GM12878 (cell line): ENCODE data around the gene PIK3R4. TPM values are rescaled to one million over a fixed set of nuclear protein-coding genes. Genes with fewer than 3 reads are reported as not detected.

Experiments used
- ATAC-seq: fragments of 200-7000 bp; cut with Tn5 transposase; 3 replicates; pipeline ENCODE4 v1.9.1; 2020; ENCODE audit warnings: mild to moderate bottlenecking, moderate library complexity
- BruUV-seq: library from RNA; stranded (reverse); fragments of 400-500 nt; replicated peaks from 2 replicates; lab custom pipeline; 2021; lab: Mats Ljungman, UMichigan
- CTCF ChIA-PET: fragments of 300-600 bp; sonication (Branson Sonifier 250); formaldehyde crosslinking; extraction: SDS; loops from one replicate; lab custom pipeline; 2021; ENCODE audit warnings: inconsistent platforms; lab: Yijun Ruan, JAX
- POLR2A ChIA-PET: fragments of 350-600 bp; formaldehyde crosslinking; extraction: SDS; loops from one replicate; lab custom pipeline; 2021; ENCODE audit warnings: inconsistent platforms; lab: Charles Lee
- RAD21 ChIA-PET: fragments of 300-600 bp; sonication (Branson Sonifier 250); formaldehyde crosslinking; loops from one replicate; lab custom pipeline; 2023; ENCODE audit warnings: antibody characterized with exemption; ENCODE audit not compliant: unreplicated experiment; lab: Charles Lee
- SMC1A ChIA-PET: fragments of 300-600 bp; sonication (Branson Sonifier 250); formaldehyde crosslinking; loops from one replicate; lab custom pipeline; 2023; ENCODE audit not compliant: unreplicated experiment, uncharacterized antibody; lab: Charles Lee
- DNase-seq: peaks from one replicate; pipeline ENCODE4 v3.0.0-alpha.2; 2011; ENCODE audit warnings: low read depth, low spot score
- FAIRE-seq: peaks from 3 replicates; lab custom pipeline; 2011; peaks lifted over from hg19 to GRCh38; lab: Jason Lieb, UNC
- H2AFZ ChIP-seq: 2 replicates; pipeline ENCODE4 v1.6.0; 2011; ENCODE audit warnings: low read depth, low read length, control low read depth; ENCODE audit not compliant: control insufficient read depth
- H3K27ac ChIP-seq: 2 replicates; pipeline ENCODE4 v1.5.1; 2011; ENCODE audit warnings: control low read depth; ENCODE audit not compliant: control insufficient read depth, insufficient read depth
- H3K27me3 ChIP-seq, 2 experiments: replicated peaks in 1 of 2; 2 replicates each; pipeline versions ENCODE4 v1.6.0 to v1.6.1; 2011; ENCODE audit warnings: low read length in 1 of 2; ENCODE audit not compliant: control insufficient read depth in 2 of 2, insufficient read depth in 2 of 2
- H3K36me3 ChIP-seq, 2 experiments: 2 replicates each; pipeline ENCODE4 v1.5.1; 2011; ENCODE audit warnings: low read length in 1 of 2; ENCODE audit not compliant: control insufficient read depth in 2 of 2, insufficient read depth in 2 of 2
- H3K4me1 ChIP-seq: 2 replicates; pipeline ENCODE4 v1.6.1; 2011; ENCODE audit warnings: mild to moderate bottlenecking, low read length, moderate library complexity, mixed read lengths; ENCODE audit not compliant: control insufficient read depth, insufficient read depth
- H3K4me2 ChIP-seq: 2 replicates; pipeline ENCODE4 v1.6.0; 2011; ENCODE audit warnings: control low read depth; ENCODE audit not compliant: control insufficient read depth, insufficient read depth
- H3K4me3 ChIP-seq: fragments of 200-600 bp; sonication (generic); 2 replicates; pipeline ENCODE4 v1.5.1; 2016
- H3K79me2 ChIP-seq: 2 replicates; pipeline ENCODE4 v1.6.0; 2011; ENCODE audit warnings: low read length; ENCODE audit not compliant: control insufficient read depth, insufficient read depth
- H3K9ac ChIP-seq: 2 replicates; pipeline ENCODE4 v1.8.0; 2011; ENCODE audit warnings: low read length, control low read depth, mixed read lengths; ENCODE audit not compliant: control insufficient read depth, insufficient read depth
- H3K9me3 ChIP-seq: replicated peaks from 3 replicates; pipeline ENCODE4 v1.5.1; 2011; ENCODE audit warnings: mild to moderate bottlenecking, low read length; ENCODE audit not compliant: control insufficient read depth, insufficient read depth
- H4K20me1 ChIP-seq: 2 replicates; pipeline ENCODE4 v1.6.0; 2011; ENCODE audit not compliant: control insufficient read depth, insufficient read depth
- CHD1 ChIP-seq: IDR thresholded peaks from 2 replicates; pipeline ENCODE4 v1.6.1; 2012; ENCODE audit warnings: low read depth, low read length, improper control_type of control experiment
- HCFC1 ChIP-seq: fragments of 150-350 bp; IDR thresholded peaks from 2 replicates; pipeline ENCODE4 v1.6.1; 2014; ENCODE audit warnings: low read length
- IRF4 ChIP-seq: IDR thresholded peaks from 2 replicates; pipeline ENCODE4 v1.6.1; 2011; ENCODE audit warnings: low read depth, low read length
- NR2C2 ChIP-seq: IDR thresholded peaks from 2 replicates; pipeline ENCODE4 v1.6.1; 2011; ENCODE audit warnings: borderline replicate concordance, low read depth; ENCODE audit not compliant: control insufficient read depth, insufficient read length
- PAX8 ChIP-seq: fragments of 450-650 bp; IDR thresholded peaks from 2 replicates; pipeline ENCODE4 v1.6.1; 2017; ENCODE audit warnings: mild to moderate bottlenecking, moderate library complexity
- RAD51 ChIP-seq: fragments of 450-650 bp; IDR thresholded peaks from 2 replicates; pipeline ENCODE4 v1.6.1; 2016; ENCODE audit warnings: moderate library complexity, mild to moderate bottlenecking, inconsistent platforms
- RFX5 ChIP-seq: IDR thresholded peaks from 2 replicates; pipeline ENCODE4 v1.6.1; 2011; ENCODE audit warnings: low read depth, low read length, improper control_type of control experiment
- SIX5 ChIP-seq: IDR thresholded peaks from 2 replicates; pipeline ENCODE4 v1.6.1; 2011; ENCODE audit warnings: mild to moderate bottlenecking, low read depth, low read length, moderate library complexity; ENCODE audit not compliant: severe bottlenecking
- SMC3 ChIP-seq: IDR thresholded peaks from 2 replicates; pipeline ENCODE4 v1.6.1; 2011; ENCODE audit warnings: low read length, improper control_type of control experiment, borderline replicate concordance
- SREBF1 ChIP-seq: IDR thresholded peaks from 2 replicates; pipeline ENCODE4 v1.6.1; 2012; ENCODE audit warnings: mild to moderate bottlenecking, low read length
- YY1 ChIP-seq: IDR thresholded peaks from 2 replicates; pipeline ENCODE4 v1.6.1; 2011; ENCODE audit warnings: low read depth, mild to moderate bottlenecking, low read length
- ZNF384 ChIP-seq: IDR thresholded peaks from 2 replicates; pipeline ENCODE4 v1.6.1; 2012; ENCODE audit warnings: low read depth, mild to moderate bottlenecking, low read length, improper control_type of control experiment, borderline replicate concordance
- WGBS: methylation state at CpG from one replicate; pipeline ENCODE4 v1.1.6; 2016; ENCODE audit warnings: low lambda C conversion rate; ENCODE audit not compliant: insufficient replicate concordance, insufficient coverage; ENCODE audit errors: missing lambda C conversion rate; 5-methylcytosine and 5-hydroxymethylcytosine counted together
- in situ Hi-C: fragments of 300-500 bp; cut with MboI; formaldehyde crosslinking; loops from 9 replicates; pipeline ENCODE4 v1.14.3; 2018; ENCODE audit warnings: mixed read lengths
- intact Hi-C: fragments of 100-400 bp; cut with micrococcal nuclease; formaldehyde crosslinking; loops from one replicate; pipeline ENCODE4 v1.14.2; 2022; ENCODE audit not compliant: unreplicated experiment
- polyA plus RNA-seq, 11 experiments: library from polyadenylated mRNA; depleted of rRNA in 4 of 11; unstranded in 6 of 11; stranded (reverse) in 5 of 11; fragments of >200 nt; fragmentation: Nextera tagmentation in 4 of 11; fragmentation: Illumina TruSeq in 1 of 11; extraction: Ambion mirVana in 4 of 11; extraction: Trizol in 1 of 11; gene quantifications; 1 replicate in 1 of 11; 2 replicates in 10 of 11; pipeline versions ENCODE4 v1.2.1 to v1.2.3, GENCODE V29; 2011 to 2016; ENCODE audit warnings: inconsistent platforms in 2 of 11, missing spikeins in 2 of 11, low read depth in 1 of 11
- total RNA-seq, 4 experiments: library from RNA; depleted of rRNA in 3 of 4; stranded (reverse); fragments of >200 nt in 3 of 4; fragmentation: Illumina TruSeq in 1 of 4; extraction: Trizol in 1 of 4; gene quantifications; 2 replicates each; pipeline versions ENCODE4 v1.2.1 to v1.2.3, GENCODE V29; 2013 to 2021
- TF ChIP-seq, protein P1 (sequence below): IDR thresholded peaks from 2 replicates; pipeline ENCODE4 v1.6.1; 2012; ENCODE audit warnings: low read depth, low read length, improper control_type of control experiment

The PIK3R4 gene
- total and polyA plus RNA-seq, 10 of the 15 experiments (the other 5 are each of a cell fraction or from before 2014, with no cell fraction given) = 22.6 to 50.2 (median 31.1) TPM

DNA sequence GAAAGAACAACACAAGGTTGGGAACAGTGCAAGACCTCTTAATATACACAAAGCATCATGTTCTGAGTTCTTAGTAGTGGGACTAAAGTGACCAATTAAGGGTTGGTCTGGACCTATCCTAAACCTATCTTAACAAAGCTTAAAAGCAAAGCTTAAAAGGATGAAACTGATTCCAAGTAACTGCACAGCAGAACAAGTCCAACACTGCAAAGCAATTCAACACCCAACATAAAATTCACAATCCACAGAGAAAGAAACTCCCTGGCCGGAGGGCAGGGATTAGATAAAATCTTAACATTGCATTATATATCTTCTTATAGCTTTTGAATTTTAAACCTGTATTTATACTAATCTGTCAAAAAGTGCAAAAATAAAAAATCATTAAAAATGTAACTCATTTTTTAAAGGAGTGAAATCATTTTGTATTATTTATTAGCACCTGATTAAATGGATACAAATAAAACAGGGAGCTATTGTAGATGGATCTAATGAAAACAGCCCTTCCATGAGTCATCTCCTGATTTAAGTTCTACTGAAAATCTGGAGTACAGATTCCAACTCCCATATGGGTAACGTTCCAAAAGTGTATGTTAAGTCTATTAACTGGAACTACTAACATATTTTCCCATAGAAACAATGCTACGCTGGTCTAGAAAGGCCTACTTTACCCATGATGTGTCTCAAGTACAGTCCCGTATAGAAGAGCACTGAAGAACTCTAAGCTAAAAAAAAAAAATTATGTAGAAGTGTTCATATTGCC is 34.9 kb downstream of the PIK3R4 start:
- H3K4me1 ChIP-seq = no peaks in the 10 kb centered on the region
- CTCF ChIA-PET = interaction anchor here (0.9 to 1.6 kb wide), 7 partner anchors 10 to 944 kb away, joined by 3 to 5 read pairs (median 4); no protein-coding TSS in a partner anchor
- no peak overlapping the region for H2AFZ ChIP-seq
- no peak overlapping the region for H3K4me3 ChIP-seq
- FAIRE-seq = no peak
- WGBS = 86% methylated on average over 4 of the region's 4 CpGs
- no peaks in the 10 kb centered on the region for H3K9me3 ChIP-seq
- intact Hi-C loops = no loop called here
- no peak for DNase-seq
- no peak; the same call in 2 of the 3 replicates for ATAC-seq
- RAD21 ChIA-PET = interaction anchor here (1.0 kb wide), 1 partner anchor 12 kb away, joined by 3 read pairs; no protein-coding TSS in a partner anchor
- TF ChIP-seq CHD1 (no peak), SREBF1 (no peak), PAX8 (no peak), IRF4 (no peak), YY1 (no peak), RAD51 (no peak), NR2C2 (no peak), ZNF384 (no peak), HCFC1 (no peak), RFX5 (no peak), SIX5 (no peak), SMC3 (no peak)
- TF ChIP-seq, protein P1, sequence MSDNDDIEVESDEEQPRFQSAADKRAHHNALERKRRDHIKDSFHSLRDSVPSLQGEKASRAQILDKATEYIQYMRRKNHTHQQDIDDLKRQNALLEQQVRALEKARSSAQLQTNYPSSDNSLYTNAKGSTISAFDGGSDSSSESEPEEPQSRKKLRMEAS = no peak
- H3K27me3 ChIP-seq = no peaks in the 10 kb centered on the region
- H4K20me1 ChIP-seq = no peaks in the 10 kb centered on the region
- no peak overlapping the region for H3K4me2 ChIP-seq
- H3K9ac ChIP-seq = no peak overlapping the region
- in situ Hi-C loops = no loop called here
- no peaks in the 10 kb centered on the region for H3K79me2 ChIP-seq
- H3K36me3 ChIP-seq = peaks cover 0 to 12% of the 10 kb centered on the region in 2 experiments; a peak in 1 of 4 replicates
- SMC1A ChIA-PET = interaction anchor here (1.1 to 2.0 kb wide), 4 partner anchors 10 to 310 kb away, joined by 3 to 8 read pairs (median 6); no protein-coding TSS in a partner anchor
- BruUV-seq = no TSS peak
- H3K27ac ChIP-seq = no peak overlapping the region
- POLR2A ChIA-PET = no interaction called here
